ENCODE results near the gene RAB41. TPM values are rescaled to one million over a fixed set of nuclear protein-coding genes. Genes with fewer than 3 reads are reported as not detected.
"Not testable (repeated sequence)": the region's sequence is repeated elsewhere in the genome, so short reads cannot be mapped to it uniquely, and the experiment has no call there.

Gene RAB41
- not detected for total RNA-seq
- not detected for polyA plus RNA-seq
- long read RNA-seq, donor 1, result 0 reads
- long read RNA-seq, donor 2, result 0 reads
- long read RNA-seq, donor 3, result 0 reads

- TF ChIP-seq CTCF (IDR thresholded peaks at IDR 0.05), result no peak
- WGBS, 2 donors, result 91 to 97% methylated on average over 21 of the region's 21 CpGs
- DNase-seq (no peak), ATAC-seq (no peak)
- Histone ChIP-seq H3K27me3 (peaks cover 0 to 16% (median 0%) of the 10 kb centered on the region in 7 donors), H3K27ac (no peak within 1 kb of the TSS), H3K36me3 (peaks cover 0 to 25% (median 0%) of the 10 kb centered on the region in 9 donors), H3K4me1 (no peaks in the 10 kb centered on the region), H3K9me3 (no peaks in the 10 kb centered on the region), H3K4me3 (no peak within 1 kb of the TSS)
- intact Hi-C loops (cut with DNase I), result no loop called here
Observed at GRCh38 chrX:70281951-70282350, at the start of gene RAB41. Gene RAB41 (plus strand): TSS chrX:70282172. CDS start chrX:70282218, 46 bp downstream.

GRCh38 chrX:70234355-70234754 lies 47.6 kb upstream of the RAB41 start, which contains the start of gene AWAT1:
Gene AWAT1 (plus strand): TSS chrX:70234655. CDS start chrX:70234696, 41 bp downstream.
- WGBS, 2 donors, result 87 to 94% methylated on average over 3 of the region's 3 CpGs
- Histone ChIP-seq H3K4me1 (no peaks in the 10 kb centered on the region), H3K27ac (no peak within 1 kb of the TSS), H3K27me3 (peaks cover 0 to 10% (median 0%) of the 10 kb centered on the region in 7 donors), H3K9me3 (no peaks in the 10 kb centered on the region), H3K4me3 (no peak within 1 kb of the TSS), H3K36me3 (no peaks in the 10 kb centered on the region)
- intact Hi-C loops (cut with DNase I), result no loop called here
- ATAC-seq, result no peak
- no peak for DNase-seq
- no peak for TF ChIP-seq CTCF (IDR thresholded peaks at IDR 0.05)

GRCh38 chrX:70240751-70241150 lies 41.2 kb upstream of the RAB41 start:
- H3K9me3 ChIP-seq, result no peaks in the 10 kb centered on the region
- no peak for ATAC-seq
- intact Hi-C loops (cut with DNase I), result no loop called here
- no peak for DNase-seq
- H3K4me1 ChIP-seq, result no peaks in the 10 kb centered on the region
- no peak overlapping the region for H3K4me3 ChIP-seq
- no peaks in the 10 kb centered on the region for H3K36me3 ChIP-seq
- H3K27ac ChIP-seq, result no peak overlapping the region
- 88 to 93% methylated on average over 1 of the region's 1 CpG for WGBS, 2 donors
- no peak for TF ChIP-seq CTCF (IDR thresholded peaks at IDR 0.05)
- H3K27me3 ChIP-seq, result peaks cover 0 to 19% (median 0%) of the 10 kb centered on the region in 7 donors

- peaks cover 0 to 19% (median 0%) of the 10 kb centered on the region in 7 donors for H3K27me3 ChIP-seq
- WGBS, 2 donors, result 91 to 94% methylated on average over 2 of the region's 2 CpGs
- intact Hi-C loops (cut with DNase I), result no loop called here
- H3K9me3 ChIP-seq, result no peaks in the 10 kb centered on the region
- no peak overlapping the region for H3K4me3 ChIP-seq
- no peak for TF ChIP-seq CTCF (IDR thresholded peaks at IDR 0.05)
- no peak overlapping the region for H3K27ac ChIP-seq
- ATAC-seq, result no peak
- DNase-seq, result no peak
- H3K4me1 ChIP-seq, result no peaks in the 10 kb centered on the region
- no peaks in the 10 kb centered on the region for H3K36me3 ChIP-seq
Observed at GRCh38 chrX:70241501-70241900, 40.5 kb upstream of the RAB41 start.

- intact Hi-C loops (cut with DNase I); ATAC-seq; H3K36me3 ChIP-seq; H3K27ac ChIP-seq; H3K4me1 ChIP-seq; DNase-seq; H3K9me3 ChIP-seq; H3K4me3 ChIP-seq: not testable (repeated sequence)
- WGBS, 2 donors, result 84 to 87% methylated on average over 5 of the region's 5 CpGs
- peaks cover 0 to 19% (median 0%) of the 10 kb centered on the region in 7 donors for H3K27me3 ChIP-seq
Observed at GRCh38 chrX:70243601-70244000, 38.4 kb upstream of the RAB41 start.

All from heart right ventricle (tissue), 16 donors.